GM20431 (cell line): Measurements from ENCODE around the gene GNG12.

Experiments used
- in situ Hi-C: fragments of 300-500 bp; cut with MseI, MboI; formaldehyde crosslinking; loops from one replicate; pipeline ENCODE4 v1.15.0; 2020; ENCODE audit warnings: low sequenced_read_pairs; ENCODE audit not compliant: unreplicated experiment

Gene GNG12

DNA sequence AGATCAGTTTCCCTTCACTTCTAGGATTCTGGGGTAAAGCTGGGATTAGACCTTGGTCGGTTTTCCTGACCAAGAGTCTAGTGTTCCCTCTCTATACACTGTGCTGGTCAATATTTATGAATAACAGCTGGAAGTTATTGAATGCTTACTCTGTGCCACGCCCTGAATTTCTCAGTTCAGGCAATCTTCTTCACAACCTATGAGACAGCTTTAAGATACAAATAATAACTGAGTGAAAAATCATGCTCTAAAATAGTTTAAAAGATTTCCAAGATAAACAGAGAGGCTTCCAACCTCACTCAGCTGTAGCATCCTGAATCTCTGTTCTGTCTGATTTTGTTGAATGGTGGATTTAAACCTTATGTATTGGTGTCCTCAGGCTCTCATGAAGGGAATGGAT, 72.2 kb downstream of the GNG12 start:
- in situ Hi-C loops: loop anchor here (10.0 kb wide), 1 partner anchor 196 kb away; no protein-coding TSS in a partner anchor

DNA sequence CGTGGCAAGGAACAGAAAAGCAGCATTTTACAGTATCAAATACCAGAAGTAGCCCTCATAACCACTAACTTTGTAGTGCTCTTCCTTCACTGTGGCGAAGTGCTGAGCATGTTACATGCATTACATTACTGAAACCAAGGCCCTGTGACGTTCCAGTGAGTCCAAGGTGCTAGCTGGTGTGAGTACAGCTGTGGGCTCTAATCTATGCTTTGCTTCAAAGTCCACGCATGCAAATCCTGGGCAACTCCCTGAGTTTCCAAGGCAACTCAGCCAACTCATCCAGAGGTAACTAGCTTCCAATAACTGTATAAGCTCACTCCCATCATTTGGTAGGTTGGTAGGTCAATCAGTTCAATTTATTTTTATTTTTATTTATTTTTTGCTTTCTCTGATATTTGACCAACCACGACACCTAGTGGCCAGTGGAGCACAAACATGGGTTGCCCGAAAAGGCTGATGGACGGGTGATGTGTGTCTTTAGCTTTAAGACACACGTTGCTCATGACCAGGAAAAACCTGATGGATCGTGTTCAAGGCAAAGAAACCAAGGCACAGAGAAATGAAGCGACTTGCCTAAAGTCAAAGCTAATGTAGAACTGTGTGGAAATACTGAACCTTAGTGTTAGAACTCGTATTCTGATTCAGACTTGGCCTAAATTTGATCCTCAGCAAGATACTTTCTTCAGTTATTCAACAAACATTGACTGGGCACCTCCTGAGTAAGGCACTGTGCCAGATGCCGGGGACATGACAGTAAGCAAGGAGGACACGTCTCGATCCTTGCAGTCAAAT, 73.0 kb downstream of the GNG12 start:
- in situ Hi-C loops: loop anchor here (10.0 kb wide), 1 partner anchor 195 kb away; no protein-coding TSS in a partner anchor

DNA sequence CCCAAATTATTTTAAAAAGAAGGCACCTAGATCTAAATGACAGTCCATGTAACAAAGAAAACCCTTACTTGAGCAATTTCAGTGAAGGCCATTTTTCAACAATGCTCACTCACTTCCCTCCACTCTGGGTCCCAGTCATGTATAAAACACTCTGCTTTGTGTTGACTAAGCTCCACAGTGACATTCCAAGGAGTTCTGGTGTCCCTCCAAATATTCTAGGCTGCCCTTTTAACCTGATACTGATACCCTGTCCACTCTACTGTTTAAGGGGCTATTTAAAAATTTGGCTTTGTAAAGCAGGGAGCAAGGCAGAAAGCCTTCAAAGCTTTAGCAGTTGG, 73.6 kb downstream of the GNG12 start:
- in situ Hi-C loops: loop anchor here (10.0 kb wide), 2 partner anchors 75 to 195 kb away; partner anchors contain the start of gene GADD45A

DNA sequence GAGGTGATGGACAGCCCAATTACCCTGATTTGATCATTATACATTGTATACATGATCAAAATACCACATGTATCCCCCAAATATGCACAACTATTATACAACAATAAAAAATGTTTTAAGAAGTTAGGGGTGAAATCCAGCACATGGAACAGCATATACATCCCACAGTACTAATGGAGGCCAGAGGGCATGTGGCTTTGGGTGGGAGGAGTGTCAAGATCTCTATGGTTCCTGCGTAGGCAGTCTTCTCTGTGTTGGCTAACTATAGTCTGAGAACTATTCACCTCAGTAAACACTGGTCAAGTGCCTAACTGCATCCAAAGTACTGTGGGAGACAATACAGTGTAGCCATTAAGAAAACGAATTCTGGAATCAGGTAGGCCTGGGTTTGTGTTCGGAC, 74.2 kb downstream of the GNG12 start:
- in situ Hi-C loops: loop anchor here (10.0 kb wide), 1 partner anchor 74 kb away; the partner anchor contains the start of gene GADD45A

DNA sequence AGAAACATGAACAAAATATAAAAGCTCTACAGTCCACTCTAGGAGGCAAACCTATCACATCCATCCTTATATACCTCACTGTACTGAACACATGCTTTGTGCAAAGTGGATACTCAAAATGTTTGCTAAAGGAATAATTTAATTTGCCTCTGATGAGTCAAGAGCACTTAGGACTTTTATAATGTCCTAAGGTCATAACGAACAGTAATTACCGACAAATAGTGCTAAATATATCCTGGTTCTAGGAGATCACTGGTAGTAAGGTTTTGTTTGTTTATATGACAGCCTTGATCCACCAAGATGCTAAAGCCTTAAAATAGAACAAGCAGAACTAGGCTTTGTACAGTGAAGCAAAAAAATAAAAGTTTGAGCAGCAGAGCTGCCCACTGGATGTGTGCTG, 77.6 kb downstream of the GNG12 start:
- in situ Hi-C loops: loop anchor here (10.0 kb wide), 1 partner anchor 71 kb away; the partner anchor contains the start of gene GADD45A

DNA sequence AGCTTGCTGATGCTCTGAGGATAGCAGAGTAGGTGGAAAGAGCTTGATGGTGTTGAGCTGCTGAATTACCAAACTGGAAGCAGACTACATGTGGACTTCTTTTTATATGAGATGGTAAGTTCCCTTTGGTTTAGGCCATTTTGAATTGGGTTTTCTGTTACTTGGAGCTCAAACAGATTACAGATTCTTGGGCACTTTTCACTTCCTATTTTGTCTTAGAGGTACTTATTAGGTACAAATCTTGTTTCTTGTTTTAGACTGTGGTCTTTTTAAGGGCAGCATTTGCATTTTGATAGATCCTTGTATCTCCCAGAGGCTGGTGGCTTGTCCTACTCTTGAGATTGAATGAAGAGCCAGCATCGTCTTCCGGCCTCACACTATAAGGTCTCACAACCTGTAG, 78.1 kb downstream of the GNG12 start:
- in situ Hi-C loops: loop anchor here (10.0 kb wide), 1 partner anchor 70 kb away; the partner anchor contains the start of gene GADD45A

DNA sequence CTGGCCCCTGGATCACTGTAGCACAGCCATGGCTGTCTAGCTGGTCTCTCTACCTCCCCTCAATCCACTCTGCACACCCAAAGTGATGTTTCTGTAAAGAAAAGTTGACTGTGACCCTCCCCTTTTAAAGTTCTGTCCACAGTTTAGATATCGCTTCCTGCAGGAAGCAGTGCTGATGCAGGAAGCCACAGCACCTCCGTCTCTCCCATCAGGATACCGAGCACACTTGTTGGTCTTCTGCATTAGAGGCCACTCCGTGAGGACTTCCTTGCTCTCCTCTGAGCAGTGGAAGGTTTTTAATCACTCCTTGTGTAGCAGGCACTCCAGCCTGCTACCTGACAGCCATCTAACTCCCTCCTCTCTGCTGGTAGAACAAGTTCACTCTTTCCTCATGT, 78.7 kb downstream of the GNG12 start:
- in situ Hi-C loops: loop anchor here (10.0 kb wide), 1 partner anchor 70 kb away; the partner anchor contains the start of gene GADD45A

DNA sequence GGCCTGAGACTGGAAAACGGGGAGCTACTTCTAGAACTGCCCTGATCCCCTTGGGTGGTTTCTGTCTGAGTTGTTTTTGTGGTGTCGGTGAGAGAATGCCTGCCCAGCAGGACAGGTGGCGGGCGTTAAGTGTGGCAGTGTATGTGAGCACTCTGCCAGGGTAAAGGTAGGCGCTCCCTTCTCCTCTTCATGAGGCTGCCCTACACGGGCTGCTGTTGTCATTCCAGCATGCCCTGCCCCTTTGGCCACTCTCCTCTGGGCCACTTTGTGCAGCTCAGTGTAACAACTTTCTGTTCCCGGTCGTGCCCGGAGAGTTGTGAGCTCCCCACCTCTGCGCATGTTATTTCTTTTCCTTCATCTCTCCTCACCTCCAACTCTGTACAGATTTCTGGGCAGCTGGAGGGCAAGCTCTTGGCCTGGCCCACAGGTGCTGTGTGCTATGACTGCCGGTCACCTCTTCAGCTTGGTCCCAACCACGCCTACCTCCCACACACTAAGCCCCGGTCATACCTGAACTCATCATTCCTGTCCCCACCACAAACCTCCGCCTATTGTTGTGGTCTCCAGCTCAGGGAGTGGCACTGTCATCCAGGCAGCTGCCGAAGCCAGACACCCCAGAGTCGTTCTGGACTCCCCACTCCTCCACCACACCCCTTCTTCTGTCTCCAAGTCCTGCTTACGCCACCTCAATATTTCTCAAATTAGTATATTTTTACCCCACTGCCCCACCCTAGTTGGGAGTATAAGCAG, 79.3 kb downstream of the GNG12 start:
- in situ Hi-C loops: loop anchor here (10.0 kb wide), 1 partner anchor 69 kb away; the partner anchor contains the start of gene GADD45A

DNA sequence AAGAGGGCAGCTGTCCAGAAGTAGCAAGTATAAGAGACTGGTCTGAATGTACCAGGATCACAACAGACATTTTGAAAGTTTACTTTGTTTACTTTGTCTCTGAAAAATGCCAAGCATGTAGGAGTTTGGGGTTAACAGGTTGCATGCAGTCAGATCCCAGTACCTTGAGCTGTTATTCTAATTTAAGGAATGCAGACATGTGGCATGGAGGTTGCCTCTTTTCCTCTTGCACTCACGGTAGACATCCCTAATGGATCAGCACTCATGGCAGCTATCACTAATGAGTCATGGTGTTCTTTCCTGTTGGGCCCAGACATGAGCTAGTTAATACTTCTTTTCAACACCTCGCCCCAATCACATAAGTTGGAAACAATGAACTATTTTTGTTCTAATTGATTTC, 81.0 kb downstream of the GNG12 start:
- in situ Hi-C loops: loop anchor here (10.0 kb wide), 1 partner anchor 68 kb away; the partner anchor contains the start of gene GADD45A

DNA sequence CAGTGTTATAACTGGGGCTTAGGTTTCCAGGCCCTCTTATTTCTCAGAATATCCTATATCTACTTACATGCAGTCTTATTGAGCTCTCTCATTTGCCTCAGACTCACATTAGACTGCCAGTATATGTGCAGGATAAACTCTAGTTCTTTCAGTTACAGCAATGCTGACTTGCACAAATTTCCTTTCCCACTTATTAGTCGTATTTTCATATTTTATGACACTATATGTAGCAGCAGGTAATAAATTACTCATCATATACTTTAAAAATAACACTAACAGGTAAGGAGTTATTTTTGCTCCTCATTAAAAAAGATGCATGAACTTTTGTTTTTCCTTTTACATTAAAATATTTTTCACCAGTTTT, 82.6 kb downstream of the GNG12 start:
- in situ Hi-C loops: loop anchor here (10.0 kb wide), 1 partner anchor 66 kb away; the partner anchor contains the start of gene GADD45A

DNA sequence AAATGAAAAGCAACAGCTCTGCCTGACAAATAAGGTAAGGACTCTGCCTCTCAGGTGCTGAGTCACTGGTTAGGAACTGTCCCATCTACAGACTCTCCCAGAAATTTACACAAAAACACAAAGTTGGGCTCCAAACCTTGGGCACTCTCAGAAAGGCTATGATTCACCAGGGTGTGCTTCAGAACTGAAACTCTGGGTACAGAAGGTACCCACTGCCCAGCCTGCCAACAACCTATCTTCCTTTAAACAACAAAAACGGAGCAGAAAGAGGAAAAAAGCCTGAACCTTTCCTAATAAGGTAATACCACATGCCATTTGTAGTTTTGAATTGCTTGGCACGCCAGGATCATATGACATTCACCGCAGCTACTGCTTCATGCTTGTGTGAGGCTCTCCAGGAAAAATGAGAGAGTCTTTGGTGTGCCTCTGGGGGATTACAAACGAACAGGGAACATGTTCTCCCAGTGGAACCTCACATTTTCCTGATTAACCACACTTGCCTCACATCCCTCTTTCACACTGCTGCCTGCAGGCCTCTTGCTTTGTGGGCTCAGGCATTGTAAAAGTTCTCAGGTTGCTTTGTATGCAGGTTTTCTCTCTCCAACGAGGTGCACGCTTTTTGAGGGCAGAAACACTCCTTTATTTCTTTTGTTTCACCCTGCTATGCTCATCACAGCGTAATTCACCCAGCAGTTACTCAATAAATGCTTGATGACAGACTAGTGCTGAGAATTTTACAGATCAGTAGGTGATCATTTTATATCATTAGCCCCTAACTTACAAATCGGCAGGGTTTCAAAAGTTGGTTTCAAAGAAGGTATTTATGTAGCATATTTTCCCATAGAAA, 83.2 kb downstream of the GNG12 start:
- in situ Hi-C loops: loop anchor here (10.0 kb wide), 1 partner anchor 65 kb away; the partner anchor contains the start of gene GADD45A

DNA sequence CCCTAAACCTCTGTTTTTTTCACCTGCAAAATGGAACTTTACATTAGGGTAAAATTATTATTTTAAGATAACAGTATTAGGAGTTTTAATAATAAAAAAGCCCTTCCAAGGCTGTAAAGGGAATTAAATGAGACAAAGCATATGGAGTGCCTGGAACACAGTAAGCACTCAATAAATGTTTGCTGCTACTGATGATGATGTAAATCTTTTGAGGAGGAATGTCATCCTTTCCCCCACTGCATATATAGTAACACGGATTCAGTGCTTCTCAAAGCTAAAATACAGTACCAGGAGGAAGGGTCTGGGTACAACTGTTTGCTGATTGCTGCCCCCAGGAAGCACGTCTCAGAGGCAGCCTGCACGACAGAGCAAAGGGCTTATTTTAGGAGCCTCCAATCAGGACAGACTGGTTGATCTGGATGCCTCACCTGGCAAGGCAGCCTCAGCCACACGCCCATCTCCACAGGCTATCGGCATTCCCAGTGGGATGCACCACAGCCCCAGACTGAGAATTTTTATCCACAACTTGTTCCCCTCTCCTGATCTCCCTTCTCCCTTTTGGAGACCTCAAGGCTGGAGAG, 83.9 kb downstream of the GNG12 start:
- in situ Hi-C loops: no loop called here

DNA sequence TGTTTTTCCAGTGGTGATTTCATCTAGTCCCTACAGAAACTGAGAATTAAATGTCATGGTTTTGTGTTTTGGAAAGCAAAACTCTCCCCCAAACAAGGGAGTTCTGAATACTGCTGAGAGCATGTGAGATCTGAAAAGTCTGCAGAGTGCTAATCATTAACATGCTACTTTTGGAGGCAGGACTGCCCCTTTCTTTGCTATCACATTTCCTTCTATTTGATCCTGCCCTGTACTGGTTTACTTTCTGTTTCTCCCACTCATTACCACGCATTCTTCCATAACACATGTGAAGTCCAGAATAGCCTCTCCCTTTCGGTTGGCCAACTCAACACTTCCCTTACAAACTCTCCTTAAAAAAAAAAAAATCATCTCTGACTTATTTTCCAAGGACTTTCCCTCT, 84.6 kb downstream of the GNG12 start:
- in situ Hi-C loops: no loop called here

DNA sequence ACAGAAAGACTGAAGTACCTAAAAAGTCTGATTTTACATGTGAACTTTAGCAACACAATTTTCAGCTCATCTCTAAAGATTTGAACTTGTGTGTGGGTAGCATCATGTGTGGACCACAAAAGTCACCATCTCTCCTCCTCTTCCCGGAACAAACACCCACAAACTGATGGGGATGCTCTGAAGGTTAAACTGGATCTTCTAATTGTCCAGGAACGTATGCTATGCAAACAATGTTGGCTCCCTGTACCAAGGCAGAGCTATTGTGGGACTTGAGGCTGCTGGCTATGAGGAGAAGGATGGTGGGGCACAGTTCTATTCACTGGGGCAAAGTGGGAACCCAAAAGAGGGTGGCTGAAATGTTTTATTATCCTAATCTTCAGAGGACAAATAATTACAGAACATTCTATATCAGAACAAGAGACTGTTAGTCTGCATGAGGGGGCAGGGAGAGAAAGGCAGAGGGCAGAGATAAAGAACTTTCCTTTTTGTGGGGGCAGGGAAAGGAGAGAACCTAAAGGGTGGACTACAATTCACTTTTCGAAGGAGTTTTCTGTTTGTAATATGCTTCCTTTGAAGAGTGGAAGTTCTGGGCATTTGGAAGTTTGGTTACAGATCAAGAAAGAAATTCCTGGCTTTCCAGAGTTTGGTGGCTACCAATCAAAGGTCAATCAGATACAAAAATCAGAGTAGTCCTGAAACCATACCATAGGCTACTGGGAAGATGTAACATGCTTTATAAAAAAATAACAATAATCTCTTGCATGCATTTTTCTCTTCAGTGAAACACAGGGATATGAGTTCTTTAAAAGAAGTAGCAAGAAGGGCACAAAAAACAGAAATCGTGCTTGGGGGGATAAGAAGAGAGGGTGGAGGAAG, 85.4 kb downstream of the GNG12 start:
- in situ Hi-C loops: no loop called here

DNA sequence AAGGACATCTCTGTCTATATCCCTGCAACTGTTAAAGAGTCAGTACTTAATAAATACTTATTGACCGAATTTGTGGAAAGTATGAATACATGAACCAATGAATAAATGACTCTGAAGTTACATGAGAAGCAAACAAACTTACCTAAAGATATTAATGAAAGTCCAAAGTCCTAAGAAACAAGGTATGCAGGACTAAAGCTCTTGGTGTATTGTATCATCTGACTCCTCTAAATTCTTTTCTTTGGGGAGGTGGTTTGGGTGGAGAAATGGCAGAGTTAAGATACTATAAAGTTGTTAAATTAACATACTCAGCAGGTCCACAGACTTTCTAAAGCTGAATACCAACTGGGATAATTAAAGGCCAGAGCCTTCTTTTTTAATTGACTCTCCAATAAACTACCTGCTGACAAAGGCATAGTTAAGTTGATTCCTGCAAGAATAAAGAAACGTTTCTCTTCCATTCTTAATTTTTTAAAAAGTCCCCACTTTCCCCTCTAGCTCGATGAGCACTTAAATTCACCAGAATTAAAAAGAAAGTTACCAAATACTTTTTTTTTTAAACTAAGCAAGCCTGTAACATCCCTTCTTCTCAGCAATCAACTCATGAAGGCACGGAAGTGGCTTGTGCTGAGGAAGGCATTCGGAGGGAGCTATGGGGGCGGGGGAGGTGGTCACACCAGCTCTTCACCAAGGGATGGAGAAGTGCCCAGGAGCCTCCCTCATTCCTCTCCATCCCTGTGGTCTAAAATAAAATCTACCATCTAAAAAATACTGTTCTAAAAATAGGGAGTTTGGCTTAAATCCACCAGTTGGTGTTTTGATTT, 87.2 kb downstream of the GNG12 start:
- in situ Hi-C loops: no loop called here

DNA sequence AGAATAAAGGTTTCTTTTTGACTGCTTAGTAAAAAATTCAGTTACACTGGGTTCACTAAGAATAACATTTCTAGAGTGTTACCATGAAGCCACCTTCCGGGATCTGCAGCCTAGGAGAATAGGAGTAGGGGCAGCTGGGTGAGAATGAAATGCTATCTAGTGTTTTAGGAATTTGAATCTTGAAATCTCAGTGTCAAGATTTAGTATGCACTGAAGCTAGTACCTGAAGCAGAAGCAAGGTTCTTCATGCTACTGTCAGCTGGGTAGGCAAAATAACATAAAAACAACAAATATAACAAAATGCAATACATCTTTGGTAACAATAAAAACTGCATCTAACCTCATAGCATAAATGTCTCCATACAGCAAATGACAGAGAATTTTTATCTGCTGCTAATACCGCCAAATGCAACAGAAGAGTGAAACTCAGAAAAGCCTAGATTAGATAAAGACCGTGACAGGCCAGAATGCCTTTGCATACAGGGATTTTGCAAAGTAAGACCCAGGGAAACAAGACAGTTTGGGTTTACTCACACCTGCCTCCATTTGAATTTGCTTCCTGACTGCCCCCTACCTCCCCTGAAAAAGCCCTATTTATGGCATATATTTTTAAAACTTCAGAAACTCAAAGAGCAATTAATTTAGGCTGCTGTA, 90.1 kb downstream of the GNG12 start:
- in situ Hi-C loops: no loop called here

DNA sequence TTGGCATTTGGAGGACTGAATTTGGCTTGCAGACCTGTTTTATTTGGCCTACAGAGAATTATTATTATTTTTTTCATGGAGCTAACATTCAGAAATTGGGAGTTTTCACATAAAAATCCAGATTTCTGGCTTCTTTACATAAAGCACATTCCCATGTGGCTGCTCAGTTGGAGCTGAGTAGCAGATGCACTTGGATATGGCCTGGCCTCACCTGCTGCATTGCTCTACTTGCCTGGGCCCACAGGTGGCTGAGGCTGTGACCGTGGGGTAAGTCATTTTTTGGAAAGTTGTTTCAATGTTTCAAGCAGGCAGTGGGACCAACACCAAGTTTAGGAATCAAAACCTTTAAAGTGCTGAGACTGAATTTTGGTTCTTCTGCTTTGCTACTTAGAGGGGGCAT, 91.5 kb downstream of the GNG12 start:
- in situ Hi-C loops: no loop called here
